Cardiac muscle cell (in vitro differentiated cells and primary cell): Measurements from ENCODE around the gene IL6. TPM values are rescaled to one million over a fixed set of nuclear protein-coding genes. Genes with fewer than 3 reads are reported as not detected.
A peak's percentile ranks its signal among the peaks of the same experiment; 100 is the strongest.
"Not testable (repeated sequence)": the region's sequence is repeated elsewhere in the genome, so short reads cannot be mapped to it uniquely, and the experiment has no call there.

Source experiments
- DNase-seq, 2 donors: peaks; one replicate each; pipeline versions ENCODE4 v3.0.0 to v3.0.0-alpha.2; 2010 to 2017; ENCODE audit warnings: low read depth in 1 of 2, low spot score in 1 of 2
- H3K27ac ChIP-seq: fragments of 200-600 bp; sonication (generic); 2 replicates; pipeline ENCODE4 v1.5.1; 2016
- H3K27me3 ChIP-seq: fragments of 200-600 bp; sonication (generic); 2 replicates; pipeline ENCODE4 v1.6.0; 2016; ENCODE audit warnings: control low read depth
- H3K36me3 ChIP-seq: fragments of 200-600 bp; sonication (generic); 2 replicates; pipeline ENCODE4 v1.5.1; 2016; ENCODE audit warnings: control low read depth
- H3K4me1 ChIP-seq: fragments of 200-600 bp; sonication (generic); 2 replicates; pipeline ENCODE4 v1.8.1; 2017; ENCODE audit warnings: low read depth, mild to moderate bottlenecking, mixed run types
- H3K4me3 ChIP-seq: fragments of 200-600 bp; sonication (generic); 2 replicates; pipeline ENCODE4 v1.5.1; 2016; ENCODE audit warnings: mild to moderate bottlenecking
- H3K9me3 ChIP-seq: fragments of 200-600 bp; sonication (generic); 2 replicates; pipeline ENCODE4 v1.5.1; 2017; ENCODE audit warnings: low read depth, mild to moderate bottlenecking, control low read depth
- CTCF ChIP-seq: IDR thresholded peaks from 2 replicates; pipeline ENCODE4 v1.5.1; 2012; ENCODE audit warnings: low read depth, mild to moderate bottlenecking, low read length
- polyA plus RNA-seq: library from polyadenylated mRNA; unstranded; fragments of >200 nt; fragmentation: Nextera tagmentation; extraction: Ambion mirVana; gene quantifications from 2 replicates; pipeline ENCODE4 v1.2.1, GENCODE V29; 2016
- total RNA-seq: library from RNA; depleted of rRNA; stranded (reverse); fragments of >200 nt; gene quantifications from 2 replicates; pipeline ENCODE4 v1.2.3, GENCODE V29; 2016

IL6 gene
- total and polyA plus RNA-seq, 2 experiments from 2014 or later: not detected

DNA sequence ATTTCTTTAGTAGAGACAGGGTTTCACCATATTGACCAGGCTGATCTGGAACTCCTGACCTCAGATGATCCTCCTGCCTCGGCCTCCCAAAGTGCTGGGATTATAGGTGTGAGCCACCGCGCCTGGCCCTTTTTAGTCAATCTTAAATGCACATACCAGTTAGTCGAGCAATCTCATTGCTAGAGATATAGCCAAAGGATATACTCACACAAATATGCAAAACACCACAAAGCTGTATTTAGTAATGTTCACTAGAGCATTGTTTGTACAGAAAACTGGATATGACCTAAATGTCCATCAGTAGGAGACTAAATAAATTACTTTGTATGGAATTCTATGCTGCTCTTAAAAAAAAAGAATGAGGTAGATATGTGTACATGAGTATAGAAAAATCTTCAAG is 24.5 kb upstream of the IL6 start:
- no peaks in the 10 kb centered on the region for H3K9me3 ChIP-seq
- no peak overlapping the region for H3K27ac ChIP-seq
- H3K4me3 ChIP-seq: no peak overlapping the region
- no peaks in the 10 kb centered on the region for H3K27me3 ChIP-seq
- peaks cover 4% of the 10 kb centered on the region for H3K4me1 ChIP-seq
- H3K36me3 ChIP-seq: no peaks in the 10 kb centered on the region
- DNase-seq: no peak
- TF ChIP-seq CTCF: no peak

GRCh38 chr7:22703107-22703855 is 23.7 kb upstream of the IL6 start:
- H3K27ac ChIP-seq, H3K36me3 ChIP-seq, H3K4me3 ChIP-seq, H3K27me3 ChIP-seq, H3K4me1 ChIP-seq, H3K9me3 ChIP-seq: not testable (repeated sequence)
- peak; percentile 33 to 37 for DNase-seq

GRCh38 chr7:22703978-22704610 is 22.9 kb upstream of the IL6 start:
- H3K36me3 ChIP-seq, DNase-seq, H3K27me3 ChIP-seq, H3K4me1 ChIP-seq, H3K27ac ChIP-seq, H3K4me3 ChIP-seq, H3K9me3 ChIP-seq: not testable (repeated sequence)

DNA sequence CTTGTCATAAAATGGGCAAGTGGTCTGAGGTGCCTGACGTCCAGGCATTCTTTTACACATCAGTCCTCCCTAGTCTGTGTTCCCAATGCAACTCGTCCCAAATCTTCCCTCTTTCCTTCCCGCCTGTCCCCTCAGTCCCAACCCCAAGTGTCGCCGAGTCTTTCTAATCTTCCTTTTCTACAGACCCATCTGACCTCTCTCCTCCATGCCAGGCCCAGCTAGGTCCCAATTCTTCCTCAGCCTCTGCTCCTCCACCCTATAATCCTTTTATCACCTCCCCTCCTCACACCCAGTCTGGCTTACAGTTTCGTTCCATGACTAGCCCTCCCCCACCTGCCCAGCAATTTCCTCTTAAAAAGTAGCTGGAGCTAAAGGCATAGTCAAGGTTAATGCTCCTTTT is 22.3 kb upstream of the IL6 start:
- not testable (repeated sequence) for H3K9me3 ChIP-seq, H3K27ac ChIP-seq, H3K27me3 ChIP-seq, H3K4me1 ChIP-seq, H3K36me3 ChIP-seq, H3K4me3 ChIP-seq, DNase-seq

DNA sequence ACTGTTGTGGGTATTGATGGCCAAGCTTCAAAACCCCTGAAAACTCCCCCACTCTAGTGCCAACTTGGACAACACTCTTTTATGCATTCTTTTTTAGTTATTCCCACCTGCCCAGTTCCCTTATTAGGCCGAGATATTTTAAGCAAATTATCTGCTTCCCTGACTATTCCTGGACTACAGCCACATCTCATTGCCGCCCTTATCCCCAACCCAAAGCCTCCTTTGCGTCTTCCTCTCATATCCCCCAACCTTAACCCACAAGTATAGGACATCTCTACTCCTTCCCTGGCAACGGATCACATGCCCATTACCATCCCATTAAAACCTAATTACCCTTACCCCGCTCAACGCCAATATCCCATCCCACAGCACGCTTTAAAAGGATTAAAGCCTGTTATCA is 21.1 kb upstream of the IL6 start:
- H3K4me1 ChIP-seq, H3K27me3 ChIP-seq, H3K4me3 ChIP-seq, H3K27ac ChIP-seq, H3K36me3 ChIP-seq, DNase-seq, H3K9me3 ChIP-seq: not testable (repeated sequence)

DNA sequence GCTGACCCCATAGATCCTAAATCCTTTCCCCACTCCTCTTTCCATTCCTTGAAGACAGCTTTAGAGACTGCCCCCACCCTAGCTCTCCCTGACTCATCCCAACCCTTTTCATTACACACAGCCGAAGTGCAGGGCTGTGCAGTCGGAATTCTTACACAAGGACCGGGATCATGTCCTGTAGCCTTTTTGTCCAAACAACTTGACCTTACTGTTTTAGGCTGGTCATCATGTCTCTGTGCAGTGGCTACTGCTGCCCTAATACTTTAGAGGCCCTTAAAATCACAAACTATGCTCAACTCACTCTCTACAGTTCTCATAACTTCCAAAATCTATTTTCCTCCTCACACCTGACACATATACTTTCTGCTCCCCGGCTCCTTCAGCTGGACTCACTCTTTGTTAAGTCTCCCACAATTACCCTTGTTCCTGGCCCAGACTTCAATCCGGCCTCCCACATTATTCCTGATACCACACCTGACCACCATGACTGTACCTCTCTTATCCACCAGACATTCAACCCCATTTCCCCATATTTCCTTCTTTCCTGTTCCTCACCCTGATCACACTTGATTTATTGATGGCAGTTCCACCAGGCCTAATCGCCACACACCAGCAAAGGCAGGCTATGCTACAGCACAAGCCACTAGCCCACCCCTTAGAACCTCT is 19.8 kb upstream of the IL6 start:
- not testable (repeated sequence) for H3K9me3 ChIP-seq, H3K27ac ChIP-seq, H3K36me3 ChIP-seq, H3K4me1 ChIP-seq, DNase-seq, H3K27me3 ChIP-seq, H3K4me3 ChIP-seq

GRCh38 chr7:22708214-22708613 is 18.8 kb upstream of the IL6 start:
- H3K27me3 ChIP-seq, H3K27ac ChIP-seq, H3K4me3 ChIP-seq, H3K36me3 ChIP-seq, H3K9me3 ChIP-seq, DNase-seq, H3K4me1 ChIP-seq: not testable (repeated sequence)

- not testable (repeated sequence) for DNase-seq, H3K4me3 ChIP-seq, H3K27ac ChIP-seq, H3K36me3 ChIP-seq, H3K27me3 ChIP-seq, H3K9me3 ChIP-seq, H3K4me1 ChIP-seq
Observed at GRCh38 chr7:22708677-22709061, 18.3 kb upstream of the IL6 start.

DNA sequence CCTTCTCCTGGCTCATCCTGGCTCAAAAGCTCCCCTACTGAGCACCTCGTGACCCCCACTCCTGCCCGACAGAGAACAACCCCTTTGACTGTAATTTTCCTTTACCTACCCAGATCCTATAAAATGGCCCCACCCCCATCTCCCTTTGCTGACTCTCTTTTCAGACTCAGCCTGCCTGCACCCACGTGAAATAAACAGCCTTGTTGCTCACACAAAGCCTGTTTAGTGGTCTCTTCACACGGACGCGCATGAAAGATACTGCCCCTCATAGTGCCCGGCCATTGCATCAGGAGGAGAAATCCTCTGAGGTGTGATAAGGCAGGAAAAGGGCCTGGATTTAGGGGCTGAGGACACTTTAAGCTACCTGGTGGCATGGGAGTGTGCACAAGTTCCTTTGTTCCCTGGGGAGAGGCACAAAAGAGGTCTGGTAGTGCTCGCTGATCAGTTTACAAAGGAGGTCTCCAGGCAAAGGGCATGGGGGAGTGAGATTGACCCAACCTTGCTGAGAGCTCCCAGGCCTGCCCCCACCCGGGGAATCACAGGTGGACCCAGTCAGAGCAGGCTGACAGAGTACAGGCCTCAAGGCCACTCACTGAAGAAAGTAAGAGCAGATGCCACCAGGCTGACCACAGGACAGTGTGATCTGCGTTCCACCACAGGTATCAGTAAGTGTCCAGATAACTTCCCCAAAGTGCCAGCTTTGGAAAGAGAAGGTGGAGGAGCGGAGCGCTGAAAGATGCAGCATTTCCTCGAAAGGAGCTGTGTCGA is 17.8 kb upstream of the IL6 start:
- DNase-seq, H3K36me3 ChIP-seq, H3K9me3 ChIP-seq, H3K27me3 ChIP-seq, H3K4me1 ChIP-seq, H3K4me3 ChIP-seq, H3K27ac ChIP-seq: not testable (repeated sequence)
